HTR-8/SVneo (cell line): ENCODE results near the gene PDS5A.
A peak's percentile ranks its signal among the peaks of the same experiment; 100 is the strongest.
"Not testable (repeated sequence)": the region's sequence is repeated elsewhere in the genome, so short reads cannot be mapped to it uniquely, and the experiment has no call there.

Experiments used
- DNase-seq: peaks from one replicate; pipeline ENCODE4 v3.0.0; 2011; ENCODE audit warnings: low spot score, mixed read lengths; ENCODE audit not compliant: insufficient read length
- FAIRE-seq: peaks from 2 replicates; lab custom pipeline; 2011; peaks lifted over from hg19 to GRCh38; lab: Jason Lieb, UNC

PDS5A gene

DNA sequence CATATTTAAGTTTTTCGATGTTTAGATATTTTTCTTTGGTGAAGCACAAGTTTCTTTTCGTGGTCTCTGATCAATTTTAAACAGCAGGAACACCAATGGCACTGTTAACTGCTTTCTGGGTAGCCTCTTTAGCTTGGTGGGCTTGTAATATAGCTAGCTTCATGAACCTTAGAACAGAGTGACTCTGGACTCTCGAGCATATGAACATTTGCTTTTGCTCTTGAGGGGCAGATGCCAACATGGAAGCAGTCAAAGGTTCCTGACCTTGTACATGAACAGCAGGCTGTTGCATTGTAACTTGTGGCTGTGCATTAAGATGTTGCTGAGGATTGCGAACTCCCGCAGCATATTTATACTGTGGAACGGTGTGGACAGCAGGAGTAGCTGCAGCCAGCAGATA is 4.7 kb downstream of the PDS5A start:
- DNase-seq, FAIRE-seq: not testable (repeated sequence)

DNA sequence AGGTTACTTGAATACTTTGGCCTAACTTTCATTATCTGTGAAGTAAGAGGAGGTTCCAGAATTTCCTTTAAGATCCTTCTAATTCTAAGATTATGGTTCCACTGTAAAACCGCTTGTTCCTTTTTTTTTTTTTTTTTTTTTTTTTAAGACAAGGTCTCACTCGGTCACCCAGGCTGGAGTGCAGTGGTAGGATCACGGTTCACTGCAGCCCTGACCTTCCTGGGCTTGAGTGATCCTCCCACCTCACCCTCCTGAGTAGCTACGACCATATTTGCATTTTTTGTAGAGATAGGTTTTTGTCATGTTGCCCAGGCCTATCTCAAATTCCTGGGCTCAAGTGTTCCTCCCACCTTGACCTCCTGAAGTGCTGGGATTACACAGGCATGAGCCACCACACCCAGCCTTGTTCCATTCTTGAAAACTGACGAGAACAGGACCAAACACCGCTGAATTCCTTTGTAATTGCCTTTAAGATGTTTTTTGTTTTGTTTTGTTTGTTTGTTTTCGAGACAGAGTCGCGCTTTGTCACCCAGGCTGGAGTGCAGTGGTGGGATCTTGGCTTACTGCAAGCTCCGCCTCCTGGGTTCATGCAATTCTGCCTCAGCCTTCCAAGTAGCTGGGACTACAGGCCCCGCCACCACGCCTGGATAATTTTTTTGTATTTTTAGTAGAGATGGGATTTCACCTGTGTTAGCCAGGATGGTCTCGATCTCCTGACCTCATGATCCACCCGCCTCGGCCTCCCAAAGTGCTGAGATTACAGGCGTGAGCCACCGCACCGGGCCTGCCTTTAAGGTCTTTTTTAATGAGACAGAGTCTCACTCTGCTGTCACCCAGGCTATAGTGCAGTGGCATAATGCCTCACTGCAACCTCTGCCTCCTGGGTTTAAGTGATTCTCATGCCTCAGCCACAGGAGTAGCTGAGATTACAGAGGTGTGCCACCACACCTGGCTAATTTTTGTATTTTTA is 6.8 kb downstream of the PDS5A start:
- no peak for FAIRE-seq

DNA sequence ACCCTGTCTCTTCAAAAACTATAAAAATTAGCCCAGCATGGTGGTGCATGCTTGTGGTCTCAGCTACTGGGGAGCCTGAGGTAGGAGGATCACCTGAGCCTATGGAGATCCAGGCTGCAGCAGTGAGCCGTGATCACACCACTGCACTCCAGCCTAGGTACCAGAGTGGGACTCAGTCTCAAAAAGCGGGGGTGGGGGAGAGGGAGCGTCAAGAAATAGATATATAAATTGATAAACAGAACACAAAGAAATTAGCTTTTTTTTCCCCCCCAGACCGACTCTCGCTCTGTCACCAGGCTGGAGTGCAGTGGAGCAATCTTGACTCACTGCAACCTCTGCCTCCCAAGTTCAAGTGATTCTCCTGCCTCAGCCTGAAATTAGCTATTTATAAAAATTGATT is 14.1 kb downstream of the PDS5A start:
- FAIRE-seq (no peak), DNase-seq (no peak)

More for the DNA sequence above, 6.8 kb downstream of the PDS5A start:
- DNase-seq, result no peak

DNA sequence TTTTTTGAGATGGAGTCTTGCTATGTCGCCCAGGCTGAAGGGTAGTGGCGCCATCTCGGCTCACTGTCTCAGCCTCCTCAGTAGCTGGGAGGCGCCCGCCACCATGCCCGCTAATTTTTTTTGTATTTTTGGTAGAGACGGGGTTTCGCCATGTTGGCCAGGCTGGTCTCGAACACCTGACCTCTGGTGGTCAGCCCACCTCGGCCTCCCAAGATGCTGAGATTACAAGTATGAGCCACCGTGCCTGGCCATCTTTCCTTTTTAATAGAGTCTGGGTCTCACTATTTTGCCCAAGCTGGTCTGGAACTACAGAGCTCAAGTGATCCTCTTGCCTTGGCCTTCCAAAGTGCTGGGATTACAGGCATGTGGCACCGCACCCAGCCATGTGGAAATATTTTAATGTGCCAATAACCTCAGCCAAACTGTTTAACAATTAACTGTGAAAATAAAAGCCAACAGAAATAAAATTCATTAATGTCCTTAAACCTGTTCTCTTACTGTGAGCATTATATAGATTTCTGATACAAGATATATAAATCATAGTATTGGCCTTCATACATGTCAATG is 16.3 kb downstream of the PDS5A start:
- DNase-seq, result no peak
- FAIRE-seq, result no peak

DNA sequence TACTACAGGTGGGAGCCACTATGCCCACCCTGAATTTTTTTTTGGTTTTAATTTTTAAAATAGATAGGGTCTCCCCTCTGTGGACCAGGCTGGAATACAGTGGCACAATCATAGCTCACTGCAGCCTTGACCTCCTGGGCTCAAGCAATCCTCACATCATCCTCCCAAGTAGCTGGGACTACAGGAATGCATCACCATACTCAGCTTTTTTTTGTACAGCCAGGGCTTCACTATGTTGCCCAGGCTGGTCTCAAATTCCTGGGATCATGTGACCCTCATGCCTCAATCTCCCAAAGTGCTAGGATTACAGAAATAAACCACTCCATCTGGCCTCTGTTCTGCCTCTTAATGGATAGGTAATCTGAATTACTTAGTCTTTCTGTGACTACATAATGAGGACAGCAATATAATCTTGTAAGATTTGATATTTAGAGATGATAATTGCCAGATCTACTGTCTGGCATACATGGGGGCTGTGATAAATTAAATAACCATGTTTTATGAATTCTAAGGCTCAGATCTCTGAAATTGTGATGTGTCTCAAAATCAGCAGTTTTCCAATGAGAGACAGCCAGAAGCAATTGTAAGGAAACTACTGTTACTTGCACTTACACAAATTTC is 26.7 kb downstream of the PDS5A start:
- DNase-seq (no peak), FAIRE-seq (no peak)

DNA sequence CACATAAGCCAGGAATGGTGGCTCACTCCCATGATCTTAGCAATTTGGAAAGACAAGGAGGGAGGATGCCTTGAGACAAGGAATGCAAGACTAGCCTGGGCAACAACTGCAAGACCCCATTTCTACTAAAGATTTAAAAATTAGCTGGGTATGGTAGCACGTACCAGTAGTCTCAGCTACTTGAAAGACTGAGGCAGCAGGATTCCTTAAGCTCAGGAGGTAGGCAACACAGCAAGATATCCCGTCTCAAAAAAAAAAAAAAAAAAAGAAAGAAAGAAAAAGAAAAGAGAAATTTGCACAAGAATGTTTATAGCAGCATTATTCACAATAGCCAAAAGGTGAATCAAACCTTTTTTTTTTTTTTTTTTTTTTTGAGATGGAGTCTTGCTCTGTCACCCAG is 29.7 kb downstream of the PDS5A start:
- no peak for FAIRE-seq
- DNase-seq, result no peak

DNA sequence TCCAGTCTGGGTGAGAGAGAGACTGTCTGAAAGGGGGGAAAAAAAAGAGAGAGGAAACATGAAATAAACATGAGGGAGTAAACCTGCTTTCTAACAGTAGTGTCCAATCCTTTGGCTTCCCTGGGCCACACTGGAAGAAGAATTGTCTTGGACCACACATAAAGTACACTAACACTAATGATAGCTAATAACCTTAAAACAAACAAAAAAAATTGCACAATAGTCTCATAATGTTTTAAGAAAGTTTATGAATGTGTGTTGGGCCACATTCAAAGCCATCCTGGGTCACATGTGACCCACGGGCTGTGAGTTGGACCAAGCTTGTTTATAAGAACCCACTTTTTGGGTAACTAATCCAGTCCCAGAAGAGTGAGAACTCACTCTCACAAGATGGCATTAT is 30.3 kb downstream of the PDS5A start:
- no peak for DNase-seq
- FAIRE-seq, result no peak

DNA sequence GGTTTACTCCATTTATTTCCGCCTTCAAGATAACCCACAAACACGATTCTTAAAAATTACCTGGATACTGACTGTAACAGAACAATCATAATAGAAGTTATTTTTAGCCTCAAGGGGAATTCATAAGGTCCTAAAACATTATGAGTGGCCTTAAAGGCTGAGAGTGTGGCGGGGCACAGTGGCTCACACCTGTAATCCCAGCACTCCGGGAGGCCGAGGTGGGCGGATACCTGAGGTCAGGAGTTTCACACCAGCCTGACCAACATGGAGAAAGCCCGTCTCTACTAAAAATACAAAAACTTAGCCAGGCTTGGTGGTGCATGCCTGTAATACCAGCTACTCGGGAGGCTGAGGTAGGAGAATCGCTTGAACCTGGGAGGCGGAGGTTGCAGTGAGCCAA is 33.5 kb downstream of the PDS5A start:
- not testable (repeated sequence) for FAIRE-seq, DNase-seq

DNA sequence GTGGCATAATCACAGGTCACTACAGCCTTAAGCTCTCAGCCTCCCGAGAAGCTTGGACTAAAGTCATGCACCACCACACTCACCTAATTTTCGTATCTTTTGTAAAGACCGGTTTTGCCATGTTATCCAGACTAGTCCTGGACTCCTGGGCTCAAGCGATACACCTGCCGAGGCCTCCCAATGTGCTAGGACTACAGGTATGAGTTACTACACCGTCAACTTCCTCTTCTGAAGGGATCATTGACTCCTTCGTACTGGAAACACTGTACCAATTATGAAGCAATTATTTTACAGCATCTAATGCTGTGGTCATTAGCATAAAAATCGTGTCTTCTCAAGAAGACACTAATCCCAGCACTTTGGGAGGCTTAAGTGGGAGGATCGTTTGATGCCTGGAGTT is 35.2 kb downstream of the PDS5A start:
- DNase-seq, result no peak
- FAIRE-seq, result no peak

DNA sequence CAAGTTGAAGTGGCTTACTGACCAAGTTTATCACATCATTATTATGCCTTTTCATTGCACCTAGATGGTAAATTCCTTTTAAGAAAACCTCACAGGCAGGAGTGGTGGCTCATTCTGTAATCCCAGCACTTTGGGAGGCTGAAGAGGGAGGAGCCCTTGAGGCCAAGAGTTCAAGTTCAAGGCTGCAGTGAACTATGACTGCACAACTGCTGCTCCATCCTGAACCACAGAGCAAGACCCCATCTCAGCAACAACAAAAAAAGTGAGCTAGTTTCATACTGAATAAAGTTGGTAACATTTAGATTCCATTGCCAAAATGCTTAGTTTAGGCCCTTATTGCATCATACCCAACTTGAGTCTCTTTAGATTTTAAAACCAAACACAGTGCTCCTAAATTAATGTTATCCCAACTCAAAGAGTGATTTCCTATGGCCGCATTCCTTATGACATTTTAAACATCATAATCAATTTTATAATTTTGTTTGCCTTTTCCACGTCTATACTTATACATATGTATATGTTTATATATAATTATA is 36.0 kb downstream of the PDS5A start:
- FAIRE-seq (no peak), DNase-seq (no peak)

DNA sequence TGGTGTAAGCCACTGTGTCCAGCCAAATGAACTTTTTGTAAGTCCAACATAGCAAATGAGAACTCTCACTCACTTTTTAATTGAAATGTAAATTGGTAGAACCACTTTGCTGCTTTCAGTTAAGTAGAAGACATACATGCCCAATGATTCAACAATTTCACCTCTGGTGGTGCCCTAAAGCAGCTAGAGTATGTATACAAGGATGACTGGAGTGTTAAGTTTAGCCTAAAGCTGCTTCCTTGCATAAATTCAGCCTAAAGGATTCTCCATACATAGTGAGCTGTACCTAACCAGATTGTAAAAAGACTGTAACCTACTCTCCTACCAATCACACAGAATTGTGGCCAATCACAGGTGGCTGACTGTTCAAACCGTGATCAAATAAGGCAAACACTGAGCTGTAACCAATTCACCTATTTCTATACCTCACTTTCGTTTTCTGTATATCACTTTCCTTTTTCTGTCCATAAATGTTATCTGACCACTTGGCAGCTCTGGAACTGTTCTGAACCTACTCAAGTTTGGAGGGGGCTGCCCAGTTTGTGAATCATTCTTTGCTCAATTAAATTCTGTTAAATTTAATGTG is 39.9 kb downstream of the PDS5A start:
- DNase-seq (no peak), FAIRE-seq (no peak)

DNA sequence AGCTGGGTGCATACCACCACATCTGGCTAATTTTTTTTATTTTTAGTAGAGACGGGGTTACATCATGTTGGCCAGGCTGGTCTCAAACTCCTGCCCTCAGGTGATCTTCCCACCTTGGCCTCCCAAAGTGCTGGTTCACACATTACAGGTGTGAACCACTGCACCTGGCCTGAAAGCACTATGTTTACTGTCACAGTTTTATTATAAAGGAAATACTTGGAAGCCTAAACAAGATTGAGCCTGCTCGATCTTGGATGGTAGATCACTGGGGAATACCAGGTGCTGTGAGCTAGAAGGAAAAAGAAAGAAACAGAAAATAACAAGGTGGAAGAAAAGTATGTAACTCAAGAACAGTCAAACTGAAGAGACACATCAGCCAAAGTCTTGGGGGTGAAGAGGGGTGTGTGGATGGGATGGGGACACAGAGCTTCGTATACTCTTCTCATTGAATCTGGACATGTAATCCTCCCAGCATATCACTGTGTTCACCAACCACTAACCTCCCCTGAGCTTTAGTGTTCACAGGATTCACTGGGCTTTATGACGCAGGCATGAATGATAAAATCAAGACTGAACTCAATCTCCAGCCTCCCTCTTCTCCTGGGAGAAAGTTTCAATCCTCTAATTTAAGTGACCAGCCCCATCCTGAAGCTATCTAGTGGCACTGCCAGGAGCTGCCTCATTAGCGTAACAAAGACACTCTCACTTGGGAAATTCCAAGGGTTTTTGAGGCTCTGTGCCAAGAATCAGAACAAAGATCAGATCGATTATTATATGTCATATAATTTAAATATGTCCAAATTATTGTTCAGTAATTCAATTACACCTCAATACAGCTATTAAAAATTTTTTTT is 40.9 kb downstream of the PDS5A start:
- DNase-seq, result no peak
- FAIRE-seq, result no peak

DNA sequence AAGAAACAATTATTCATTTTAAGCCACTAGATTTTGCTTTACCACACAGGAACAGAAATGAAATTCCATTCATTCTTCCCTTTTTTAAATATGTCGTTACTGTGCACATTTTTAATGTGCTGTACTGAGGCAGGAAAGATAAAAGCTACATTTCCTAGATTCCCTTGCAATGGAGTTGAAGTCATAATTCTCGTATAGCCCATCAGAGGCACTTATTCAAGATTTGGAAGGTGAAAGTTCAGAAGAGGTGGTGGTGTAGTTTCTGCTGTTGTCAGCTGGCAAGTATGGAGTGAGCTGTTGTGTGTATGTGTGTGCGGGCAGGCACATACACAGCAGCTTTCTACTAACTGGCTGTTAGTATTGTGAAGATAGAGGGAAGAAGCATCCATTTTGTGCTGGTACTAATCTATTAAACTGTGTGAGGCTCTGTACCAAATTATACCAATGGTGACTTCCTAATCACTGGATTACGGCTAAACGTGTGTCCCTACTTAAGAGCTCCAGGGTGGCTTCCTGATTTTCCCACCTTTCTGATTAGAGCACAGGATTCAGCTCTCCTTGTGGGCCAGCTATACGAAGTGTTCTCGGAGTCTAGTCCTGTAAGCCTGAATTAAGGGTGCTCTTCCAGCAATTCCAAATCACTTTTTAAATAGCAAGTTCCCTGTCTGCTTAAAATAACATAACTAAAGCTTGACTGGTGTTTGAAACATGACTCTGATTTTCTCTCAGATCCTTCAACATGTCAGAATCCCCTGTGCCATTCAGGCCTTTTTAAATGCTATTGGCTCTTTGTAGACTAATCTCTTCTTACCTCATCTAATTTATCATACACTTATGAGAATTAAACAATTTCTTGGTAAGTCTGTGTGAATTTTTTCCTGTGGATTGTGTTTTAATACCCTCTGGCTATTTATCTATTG is 43.8 kb downstream of the PDS5A start:
- peak; percentile 10 for DNase-seq
- FAIRE-seq, result no peak

DNA sequence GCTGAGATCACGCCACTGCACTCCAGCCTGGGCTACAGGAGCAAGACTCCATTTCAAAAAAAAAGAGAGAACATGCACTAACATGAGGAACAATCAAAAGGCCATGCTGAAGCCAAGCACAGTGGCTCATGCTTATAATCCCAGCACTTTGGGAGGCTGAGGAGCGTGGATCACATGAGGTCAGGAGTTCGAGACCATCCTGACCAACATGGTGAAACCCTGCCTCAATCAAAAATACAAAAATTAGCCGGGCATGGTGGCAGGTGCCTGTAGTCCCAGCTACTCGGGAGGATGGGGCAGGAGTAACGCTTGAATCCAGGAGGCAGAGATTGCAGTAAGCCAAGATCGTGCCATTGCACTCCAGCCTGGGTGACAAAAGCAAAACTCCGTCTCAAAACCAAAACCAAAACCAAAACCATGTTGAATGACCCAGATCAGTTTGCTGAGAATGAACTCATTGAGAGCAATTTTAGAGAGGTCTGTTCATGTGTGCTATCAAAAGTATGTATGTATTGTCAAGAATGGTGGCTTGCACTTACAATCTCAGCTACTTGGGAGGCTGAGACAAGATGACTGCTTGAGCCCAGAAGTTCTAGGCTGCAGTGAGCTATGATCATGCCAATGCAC is 44.8 kb downstream of the PDS5A start:
- FAIRE-seq, result no peak

DNA sequence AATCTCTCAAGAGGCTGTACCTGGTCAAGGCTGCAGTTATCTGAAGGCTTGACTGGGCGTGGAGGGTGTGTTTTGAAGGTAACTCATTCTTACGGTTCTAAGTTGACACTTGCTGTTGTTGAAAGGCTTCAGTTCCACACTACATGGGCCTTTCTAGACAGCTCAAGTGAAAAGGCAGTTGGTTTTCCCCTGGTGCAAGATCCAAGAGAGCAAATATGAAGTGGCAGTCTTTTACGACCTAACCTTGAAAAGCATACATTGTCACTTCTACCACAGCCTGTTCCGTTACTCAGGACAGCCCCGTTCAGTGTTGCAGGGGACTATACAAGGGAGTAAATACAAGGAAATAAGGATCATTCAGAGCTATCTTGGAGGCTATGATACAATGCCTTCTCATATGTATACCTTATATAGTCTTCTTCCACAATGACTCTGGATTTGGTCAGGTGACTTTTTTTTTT is 46.2 kb downstream of the PDS5A start:
- no peak for DNase-seq

More for the DNA sequence above, 44.8 kb downstream of the PDS5A start:
- no peak for DNase-seq

DNA sequence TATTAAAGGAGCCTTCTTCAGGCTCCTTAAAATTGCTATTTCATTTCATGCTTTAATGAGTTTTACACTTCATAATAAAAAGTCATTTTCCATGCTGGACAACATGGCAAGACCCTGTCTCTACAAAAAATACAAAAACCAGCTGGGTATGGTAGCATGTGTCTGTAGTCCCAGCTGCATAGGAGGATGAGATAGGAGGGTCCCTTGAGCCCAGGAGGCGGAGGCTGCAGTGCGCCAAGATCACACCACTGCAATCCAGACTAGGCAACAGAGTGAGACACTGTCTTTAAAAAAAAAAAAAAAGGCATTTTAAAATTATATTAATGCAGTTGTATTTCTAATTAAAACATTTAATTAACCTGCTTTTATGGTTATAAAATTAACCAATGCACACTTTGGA is 49.2 kb downstream of the PDS5A start:
- no peak for DNase-seq
- no peak for FAIRE-seq

More for the DNA sequence above, 46.2 kb downstream of the PDS5A start:
- no peak for FAIRE-seq

DNA sequence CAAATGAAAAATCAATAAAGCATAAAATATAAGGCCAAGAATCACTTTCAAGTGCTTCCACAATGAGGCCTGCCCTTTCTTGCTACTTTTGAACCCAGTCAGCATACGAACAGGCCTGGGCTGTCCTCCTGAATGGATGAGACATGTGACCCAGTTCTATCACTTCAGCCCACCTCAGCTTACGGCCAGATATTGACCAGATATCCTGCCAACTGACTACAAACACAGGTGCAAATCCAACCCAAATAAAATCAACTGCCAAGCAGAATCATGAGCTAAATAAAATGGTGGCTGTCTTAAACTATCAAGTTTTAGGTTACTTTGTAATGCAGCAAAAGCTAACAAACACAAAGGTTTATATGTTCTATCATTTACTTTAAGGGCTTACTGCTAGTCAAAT is 53.7 kb downstream of the PDS5A start:
- no peak for FAIRE-seq
- DNase-seq, result no peak

DNA sequence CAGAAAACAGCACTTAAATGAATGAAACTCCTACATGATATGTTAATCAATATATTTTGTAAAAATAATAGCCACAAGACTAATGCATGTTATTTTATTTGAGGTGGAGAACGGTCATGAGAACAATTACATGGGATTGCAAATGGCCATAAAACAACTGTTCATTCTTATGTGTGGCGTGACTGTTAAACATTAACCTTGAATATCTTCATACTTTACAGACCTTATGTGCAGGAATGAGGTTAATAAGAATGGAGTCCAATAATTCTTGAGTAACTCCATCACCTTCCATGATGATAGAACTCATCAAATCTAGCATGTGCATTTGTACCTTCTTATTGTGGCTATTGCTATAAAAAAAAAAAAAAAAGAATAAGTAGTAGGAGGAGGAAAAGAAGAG is 55.3 kb downstream of the PDS5A start:
- FAIRE-seq (no peak), DNase-seq (no peak)
